GM12878 (cell line): Measurements from ENCODE around the gene SLC34A3. TPM values are rescaled to one million over a fixed set of nuclear protein-coding genes. Genes with fewer than 3 reads are reported as not detected.

Source experiments
- ATF3 ChIP-seq: IDR thresholded peaks from 2 replicates; pipeline ENCODE4 v1.6.1; 2011; ENCODE audit warnings: low read depth, mild to moderate bottlenecking, low read length, moderate library complexity, borderline replicate concordance; ENCODE audit errors: extremely low read depth
- BACH1 ChIP-seq: fragments of 450-650 bp; IDR thresholded peaks from 2 replicates; pipeline ENCODE4 v1.6.1; 2017; ENCODE audit warnings: mild to moderate bottlenecking, borderline replicate concordance
- BCL11A ChIP-seq: IDR thresholded peaks from 2 replicates; pipeline ENCODE4 v1.6.1; 2011; ENCODE audit warnings: low read depth, low read length
- CREB1 ChIP-seq: IDR thresholded peaks from 2 replicates; pipeline ENCODE4 v1.6.1; 2012; ENCODE audit warnings: low read depth, mild to moderate bottlenecking, inconsistent platforms
- EGR1 ChIP-seq, 2 experiments: IDR thresholded peaks; 1 replicate in 1 of 2; 2 replicates in 1 of 2; pipeline ENCODE4 v1.6.1; 2011 to 2012; ENCODE audit warnings: low read depth in 2 of 2, low read length in 2 of 2, borderline replicate concordance in 1 of 2, mild to moderate bottlenecking in 1 of 2, moderate library complexity in 1 of 2
- FOXK2 ChIP-seq: fragments of 450-650 bp; IDR thresholded peaks from 2 replicates; pipeline ENCODE4 v1.6.1; 2017; ENCODE audit warnings: mild to moderate bottlenecking, moderate library complexity
- HDAC2 ChIP-seq: fragments of 200-600 bp; sonication (generic); IDR thresholded peaks from 2 replicates; pipeline ENCODE4 v1.6.1; 2017
- IKZF2 ChIP-seq, 2 experiments: fragments of 450-650 bp; IDR thresholded peaks; 2 replicates each; pipeline ENCODE4 v1.6.1; 2017; ENCODE audit warnings: mild to moderate bottlenecking in 2 of 2, moderate library complexity in 2 of 2
- KLF5 ChIP-seq: fragments of 450-650 bp; IDR thresholded peaks from 2 replicates; pipeline ENCODE4 v1.6.1; 2014; ENCODE audit warnings: mild to moderate bottlenecking; ENCODE audit not compliant: partially characterized antibody
- LARP7 ChIP-seq: fragments of 450-650 bp; IDR thresholded peaks from 2 replicates; pipeline ENCODE4 v1.6.1; 2017; ENCODE audit warnings: mild to moderate bottlenecking
- MEF2B ChIP-seq: fragments of 450-650 bp; IDR thresholded peaks from 2 replicates; pipeline ENCODE4 v1.6.1; 2018; ENCODE audit warnings: mild to moderate bottlenecking, moderate library complexity; ENCODE audit not compliant: partially characterized antibody, poor library complexity, severe bottlenecking
- MTA3 ChIP-seq: IDR thresholded peaks from 2 replicates; pipeline ENCODE4 v1.6.1; 2012; ENCODE audit warnings: low read length, inconsistent platforms, borderline replicate concordance
- MXI1 ChIP-seq: fragments of 150-350 bp; IDR thresholded peaks from 2 replicates; pipeline ENCODE4 v1.6.1; 2011; ENCODE audit warnings: low read depth, mild to moderate bottlenecking, inconsistent platforms, low read length, improper control_type of control experiment
- MYC ChIP-seq: IDR thresholded peaks from 2 replicates; pipeline ENCODE4 v1.6.1; 2011; ENCODE audit warnings: mild to moderate bottlenecking, low read length, moderate library complexity, inconsistent platforms; ENCODE audit not compliant: insufficient read depth, insufficient replicate concordance, insufficient read length, severe bottlenecking
- NBN ChIP-seq: fragments of 450-650 bp; IDR thresholded peaks from 2 replicates; pipeline ENCODE4 v1.6.1; 2016
- RAD51 ChIP-seq: fragments of 450-650 bp; IDR thresholded peaks from 2 replicates; pipeline ENCODE4 v1.6.1; 2016; ENCODE audit warnings: moderate library complexity, mild to moderate bottlenecking, inconsistent platforms
- RB1 ChIP-seq: fragments of 450-650 bp; formaldehyde crosslinking; IDR thresholded peaks from 2 replicates; pipeline ENCODE4 v1.6.1; 2017; ENCODE audit warnings: mild to moderate bottlenecking, borderline replicate concordance
- RELA ChIP-seq: fragments of 450-650 bp; IDR thresholded peaks from 2 replicates; pipeline ENCODE4 v1.8.0; 2014; ENCODE audit warnings: borderline replicate concordance; ENCODE audit not compliant: partially characterized antibody
- RFX5 ChIP-seq: IDR thresholded peaks from 2 replicates; pipeline ENCODE4 v1.6.1; 2011; ENCODE audit warnings: low read depth, low read length, improper control_type of control experiment
- SIN3A ChIP-seq: IDR thresholded peaks from 2 replicates; pipeline ENCODE4 v1.6.1; 2012; ENCODE audit warnings: low read depth, low read length, improper control_type of control experiment
- SMAD1 ChIP-seq: fragments of 450-650 bp; IDR thresholded peaks from 2 replicates; pipeline ENCODE4 v1.6.1; 2018; ENCODE audit warnings: mild to moderate bottlenecking, low read depth; ENCODE audit not compliant: partially characterized antibody
- SP1 ChIP-seq: IDR thresholded peaks from one replicate; pipeline ENCODE4 v1.6.1; 2011; ENCODE audit warnings: low read depth, low read length
- SREBF2 ChIP-seq: IDR thresholded peaks from 2 replicates; pipeline ENCODE4 v1.6.1; 2012; ENCODE audit warnings: mild to moderate bottlenecking, low read length
- SRF ChIP-seq, 2 experiments: IDR thresholded peaks; 2 replicates each; pipeline ENCODE4 v1.6.1; 2011; ENCODE audit warnings: low read depth in 2 of 2, low read length in 2 of 2, mild to moderate bottlenecking in 1 of 2, moderate library complexity in 1 of 2
- TCF12 ChIP-seq: IDR thresholded peaks from 2 replicates; pipeline ENCODE4 v1.6.1; 2011; ENCODE audit warnings: low read depth, mild to moderate bottlenecking, low read length
- USF2 ChIP-seq: IDR thresholded peaks from 2 replicates; pipeline ENCODE4 v1.6.1; 2011; ENCODE audit warnings: low read depth, low read length, improper control_type of control experiment, borderline replicate concordance
- YY1 ChIP-seq: IDR thresholded peaks from 2 replicates; pipeline ENCODE4 v1.6.1; 2011; ENCODE audit warnings: low read depth, mild to moderate bottlenecking, low read length
- ZNF687 ChIP-seq: fragments of 450-650 bp; IDR thresholded peaks from 2 replicates; pipeline ENCODE4 v1.6.1; 2017; ENCODE audit warnings: mild to moderate bottlenecking, moderate library complexity
- polyA plus RNA-seq, 11 experiments: library from polyadenylated mRNA; depleted of rRNA in 4 of 11; unstranded in 6 of 11; stranded (reverse) in 5 of 11; fragments of >200 nt; fragmentation: Nextera tagmentation in 4 of 11; fragmentation: Illumina TruSeq in 1 of 11; extraction: Ambion mirVana in 4 of 11; extraction: Trizol in 1 of 11; gene quantifications; 1 replicate in 1 of 11; 2 replicates in 10 of 11; pipeline versions ENCODE4 v1.2.1 to v1.2.3, GENCODE V29; 2011 to 2016; ENCODE audit warnings: inconsistent platforms in 2 of 11, missing spikeins in 2 of 11, low read depth in 1 of 11
- total RNA-seq, 4 experiments: library from RNA; depleted of rRNA in 3 of 4; stranded (reverse); fragments of >200 nt in 3 of 4; fragmentation: Illumina TruSeq in 1 of 4; extraction: Trizol in 1 of 4; gene quantifications; 2 replicates each; pipeline versions ENCODE4 v1.2.1 to v1.2.3, GENCODE V29; 2013 to 2021

Gene SLC34A3
- total and polyA plus RNA-seq, 10 of the 15 experiments (the other 5 are each of a cell fraction or from before 2014, with no cell fraction given): not detected

- TF ChIP-seq ZNF687: peak; percentile 82
- peak; percentile 91 for TF ChIP-seq MYC
- no peak for TF ChIP-seq FOXK2
- no peak for TF ChIP-seq KLF5
- TF ChIP-seq MXI1: peak; percentile 53; the same call in 1 of the 2 replicates
- peak; percentile 69 for TF ChIP-seq MEF2B
- peak; percentile 56 for TF ChIP-seq RELA
- no peak for TF ChIP-seq CREB1
- peak; percentile 98 for TF ChIP-seq BACH1
- peak; percentile 43 to 77; a peak in 3 of 4 replicates for TF ChIP-seq IKZF2 (IDR thresholded peaks at IDR 0.05)
- peak; percentile 62; the same call in 1 of the 2 replicates for TF ChIP-seq SIN3A
- TF ChIP-seq BCL11A: 0 out of 2 replicates have a peak, but pooled peaks have one; percentile 23
- TF ChIP-seq SMAD1: peak; percentile 49
- peak; percentile 100 for TF ChIP-seq LARP7
- no peak for TF ChIP-seq MTA3
- peak; percentile 81; the same call in 1 of the 2 replicates for TF ChIP-seq RB1
- 0 out of 2 replicates have a peak, but pooled peaks have one; percentile 81 for TF ChIP-seq HDAC2
- 0 out of 4 replicates have a peak, but pooled peaks of 1 of the 2 experiments have one; percentile 8 for TF ChIP-seq SRF (IDR thresholded peaks at IDR 0.05; ENCODE audit: low read depth in 2 of 2, low read length in 2 of 2)
- no peak for TF ChIP-seq SREBF2
- TF ChIP-seq USF2: peak; percentile 48
- 0 out of 2 replicates have a peak, but pooled peaks have one; percentile 11 for TF ChIP-seq YY1
- peak in 1 of 2 experiments; percentile 74; a peak in 2 of 3 replicates for TF ChIP-seq EGR1 (IDR thresholded peaks at IDR 0.05; ENCODE audit: borderline replicate concordance in 1 of 2, low read depth in 2 of 2, low read length in 2 of 2)
- TF ChIP-seq RFX5: no peak
- 0 out of 2 replicates have a peak, but pooled peaks have one; percentile 38 for TF ChIP-seq ATF3
- TF ChIP-seq TCF12: 0 out of 2 replicates have a peak, but pooled peaks have one; percentile 33
- TF ChIP-seq NBN: peak; percentile 20
- TF ChIP-seq SP1: no peak
- TF ChIP-seq RAD51: 0 out of 2 replicates have a peak, but pooled peaks have one; percentile 34
These were observed 9.7 kb downstream of the SLC34A3 start (continued) for GRCh38 chr9:137240318-137240840.
